Measurements from ENCODE around the gene SRSF9.
"Not testable (repeated sequence)": the region's sequence is repeated elsewhere in the genome, so short reads cannot be mapped to it uniquely, and the experiment has no call there.

Gene SRSF9, protein sequence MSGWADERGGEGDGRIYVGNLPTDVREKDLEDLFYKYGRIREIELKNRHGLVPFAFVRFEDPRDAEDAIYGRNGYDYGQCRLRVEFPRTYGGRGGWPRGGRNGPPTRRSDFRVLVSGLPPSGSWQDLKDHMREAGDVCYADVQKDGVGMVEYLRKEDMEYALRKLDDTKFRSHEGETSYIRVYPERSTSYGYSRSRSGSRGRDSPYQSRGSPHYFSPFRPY

DNA sequence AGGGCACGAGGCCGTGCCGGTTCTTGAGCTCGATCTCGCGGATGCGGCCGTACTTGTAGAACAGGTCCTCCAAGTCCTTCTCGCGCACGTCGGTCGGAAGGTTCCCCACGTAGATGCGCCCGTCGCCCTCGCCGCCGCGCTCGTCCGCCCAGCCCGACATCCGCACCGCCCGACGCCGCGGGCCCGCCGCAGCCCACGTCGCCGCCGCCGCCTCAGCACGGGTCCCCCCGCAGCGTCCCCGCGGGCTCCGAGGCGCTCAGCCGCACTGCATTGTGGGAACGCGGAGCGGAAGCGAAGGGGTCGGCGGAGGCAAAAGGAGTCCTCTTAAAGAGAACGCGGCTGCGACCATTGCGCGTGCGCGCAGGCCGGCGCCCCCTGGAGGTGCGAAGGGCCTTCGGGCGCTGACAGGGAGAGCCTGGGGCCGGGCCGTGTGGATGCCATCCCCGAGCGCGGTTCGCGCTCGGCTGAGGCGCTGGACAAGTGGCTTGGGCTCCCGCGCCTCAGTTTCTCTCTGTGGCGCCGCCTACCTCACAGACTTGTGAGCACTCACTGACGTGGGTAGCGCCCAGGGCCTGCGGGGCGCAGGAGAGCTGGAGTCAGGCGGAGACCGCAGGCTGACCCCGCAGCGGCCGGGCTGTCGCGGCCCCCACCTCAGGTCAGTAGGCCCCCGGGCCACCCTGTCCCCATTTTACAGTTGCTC is at the start of gene SRSF9:
TSS of gene SRSF9 (minus strand) at position 299 of the 700 bp plus-strand sequence. CDS start at position 160, 139 bp downstream.
- H3K9ac ChIP-seq (ENCODE audit: low read length in 2 of 2) = peak within 1 kb of the TSS; percentile 53 to 83
- H3K4me3 ChIP-seq (ENCODE audit: low read length in 2 of 2) = peak within 1 kb of the TSS; percentile 55 to 84
- H3K9me3 ChIP-seq (ENCODE audit: control insufficient read depth in 2 of 2, low read length in 2 of 2) = no peaks in the 10 kb centered on the region
- peak within 1 kb of the TSS; percentile 64 for H3K27ac ChIP-seq (ENCODE audit: low read length)
- no peaks in the 10 kb centered on the region for H3K27me3 ChIP-seq (ENCODE audit: control insufficient read depth in 1 of 2, insufficient read depth in 2 of 2, low read length in 2 of 2)
- peaks cover 21% of the 10 kb centered on the region for H3K4me1 ChIP-seq (ENCODE audit: control insufficient read depth, insufficient read depth, low read length)
- H3K36me3 ChIP-seq (ENCODE audit: control insufficient read depth in 2 of 2, insufficient read depth in 2 of 2, low read length in 2 of 2) = peaks cover 11 to 12% of the 10 kb centered on the region in 2 donors

DNA sequence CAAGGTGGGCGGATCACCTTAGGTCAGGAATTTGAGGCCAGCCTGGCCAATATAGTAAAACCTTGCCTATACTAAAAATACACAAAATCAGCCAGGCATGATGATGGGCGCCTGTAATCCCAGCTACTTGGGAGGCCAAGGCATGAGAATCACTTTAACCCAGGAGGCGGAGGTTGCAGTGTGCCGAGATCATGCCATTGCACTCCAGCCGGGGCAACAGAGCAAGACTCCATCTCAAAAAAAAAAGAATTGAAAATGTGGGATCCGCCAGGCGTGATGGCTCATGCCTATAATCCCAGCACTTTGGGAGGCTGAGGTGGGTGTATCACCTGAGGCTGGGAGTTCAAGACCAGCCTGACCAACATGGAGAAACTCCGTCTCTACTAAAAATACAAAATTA is 49.8 kb upstream of the SRSF9 start:
- not testable (repeated sequence) for H3K9ac ChIP-seq (ENCODE audit: low read length in 2 of 2); H3K27ac ChIP-seq (ENCODE audit: low read length); H3K4me3 ChIP-seq (ENCODE audit: low read length in 2 of 2); H3K9me3 ChIP-seq (ENCODE audit: control insufficient read depth in 2 of 2, low read length in 2 of 2); H3K4me1 ChIP-seq (ENCODE audit: control insufficient read depth, insufficient read depth, low read length); H3K27me3 ChIP-seq (ENCODE audit: control insufficient read depth in 1 of 2, insufficient read depth in 2 of 2, low read length in 2 of 2)
- H3K36me3 ChIP-seq (ENCODE audit: control insufficient read depth in 2 of 2, insufficient read depth in 2 of 2, low read length in 2 of 2) = peaks cover 8 to 13% of the 10 kb centered on the region in 2 donors

DNA sequence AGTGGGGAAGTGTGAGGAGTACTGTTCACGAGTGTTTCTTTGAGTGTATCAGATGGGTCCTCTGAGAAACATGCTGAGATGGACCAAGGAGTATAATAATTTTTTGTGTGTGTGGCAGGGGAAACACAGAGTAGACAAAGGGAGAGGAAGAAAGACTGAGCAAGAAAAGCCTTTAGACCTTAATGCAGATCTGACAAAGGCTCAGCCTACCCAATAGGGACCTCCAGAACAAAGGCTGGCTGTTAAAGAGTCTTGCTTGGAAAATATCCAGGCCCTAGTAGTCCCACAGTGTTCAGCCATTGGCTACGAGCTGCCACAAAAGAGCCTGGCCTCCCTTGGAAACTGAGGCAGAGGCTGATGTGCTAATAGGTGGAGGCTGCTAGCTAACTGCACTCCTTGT is 45.9 kb upstream of the SRSF9 start:
- H3K36me3 ChIP-seq (ENCODE audit: control insufficient read depth in 2 of 2, insufficient read depth in 2 of 2, low read length in 2 of 2) = peaks cover 11 to 25% of the 10 kb centered on the region in 2 donors
- H3K9ac ChIP-seq (ENCODE audit: low read length in 2 of 2) = no peak overlapping the region
- H3K4me1 ChIP-seq (ENCODE audit: control insufficient read depth, insufficient read depth, low read length) = no peaks in the 10 kb centered on the region
- H3K9me3 ChIP-seq (ENCODE audit: control insufficient read depth in 2 of 2, low read length in 2 of 2) = no peaks in the 10 kb centered on the region
- no peak overlapping the region for H3K4me3 ChIP-seq (ENCODE audit: low read length in 2 of 2)
- H3K27ac ChIP-seq (ENCODE audit: low read length) = no peak overlapping the region
- no peaks in the 10 kb centered on the region for H3K27me3 ChIP-seq (ENCODE audit: control insufficient read depth in 1 of 2, insufficient read depth in 2 of 2, low read length in 2 of 2)

DNA sequence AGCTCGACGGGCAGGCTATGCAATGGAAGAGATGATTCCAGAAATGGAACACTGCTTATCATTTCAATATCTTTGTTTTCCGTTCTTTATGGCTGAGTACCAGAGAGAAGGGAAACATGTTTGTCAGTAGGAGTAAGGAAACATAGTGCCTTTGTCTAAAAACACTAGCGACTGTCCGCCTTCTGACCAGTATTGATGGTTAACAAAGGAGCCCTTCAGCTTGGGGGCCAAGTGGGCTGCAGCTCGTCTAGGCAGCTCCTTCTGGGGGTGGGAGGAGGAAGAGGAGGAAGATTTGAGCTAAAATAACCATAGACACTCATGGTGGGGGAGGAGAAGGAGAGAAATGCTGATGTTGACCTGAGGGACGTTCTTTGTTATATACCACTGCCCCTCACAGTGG is 44.5 kb upstream of the SRSF9 start:
- H3K36me3 ChIP-seq (ENCODE audit: control insufficient read depth in 2 of 2, insufficient read depth in 2 of 2, low read length in 2 of 2) = peaks cover 19 to 35% of the 10 kb centered on the region in 2 donors
- no peak overlapping the region for H3K4me3 ChIP-seq (ENCODE audit: low read length in 2 of 2)
- H3K9ac ChIP-seq (ENCODE audit: low read length in 2 of 2) = no peak overlapping the region
- no peak overlapping the region for H3K27ac ChIP-seq (ENCODE audit: low read length)
- H3K4me1 ChIP-seq (ENCODE audit: control insufficient read depth, insufficient read depth, low read length) = no peaks in the 10 kb centered on the region
- no peaks in the 10 kb centered on the region for H3K9me3 ChIP-seq (ENCODE audit: control insufficient read depth in 2 of 2, low read length in 2 of 2)
- H3K27me3 ChIP-seq (ENCODE audit: control insufficient read depth in 1 of 2, insufficient read depth in 2 of 2, low read length in 2 of 2) = no peaks in the 10 kb centered on the region

DNA sequence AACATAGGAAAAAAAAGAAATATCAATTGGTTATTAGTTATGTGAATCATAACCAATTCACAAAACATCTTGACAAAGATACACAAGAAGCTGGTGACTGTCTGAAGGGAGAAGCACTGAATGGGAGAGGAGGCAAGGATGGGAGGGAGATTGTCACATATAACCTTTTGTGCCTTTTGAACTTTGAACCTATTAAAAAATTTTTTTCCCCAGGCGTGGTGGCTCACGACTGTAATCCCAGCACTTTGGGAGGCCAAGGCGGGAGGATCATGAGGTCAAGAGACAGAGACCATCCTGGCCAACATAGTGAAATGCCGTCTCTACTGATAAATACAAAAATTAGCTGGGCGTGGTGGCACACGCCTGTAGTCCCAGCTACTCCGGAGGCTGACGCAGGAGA is 39.0 kb upstream of the SRSF9 start:
- Histone ChIP-seq H3K9me3 (ENCODE audit: control insufficient read depth in 2 of 2, low read length in 2 of 2) (no peaks in the 10 kb centered on the region), H3K9ac (ENCODE audit: low read length in 2 of 2) (no peak overlapping the region), H3K36me3 (ENCODE audit: control insufficient read depth in 2 of 2, insufficient read depth in 2 of 2, low read length in 2 of 2) (peaks cover 16 to 34% of the 10 kb centered on the region in 2 donors), H3K27ac (ENCODE audit: low read length) (no peak overlapping the region), H3K27me3 (ENCODE audit: control insufficient read depth in 1 of 2, insufficient read depth in 2 of 2, low read length in 2 of 2) (no peaks in the 10 kb centered on the region), H3K4me1 (ENCODE audit: control insufficient read depth, insufficient read depth, low read length) (no peaks in the 10 kb centered on the region), H3K4me3 (ENCODE audit: low read length in 2 of 2) (no peak overlapping the region)

DNA sequence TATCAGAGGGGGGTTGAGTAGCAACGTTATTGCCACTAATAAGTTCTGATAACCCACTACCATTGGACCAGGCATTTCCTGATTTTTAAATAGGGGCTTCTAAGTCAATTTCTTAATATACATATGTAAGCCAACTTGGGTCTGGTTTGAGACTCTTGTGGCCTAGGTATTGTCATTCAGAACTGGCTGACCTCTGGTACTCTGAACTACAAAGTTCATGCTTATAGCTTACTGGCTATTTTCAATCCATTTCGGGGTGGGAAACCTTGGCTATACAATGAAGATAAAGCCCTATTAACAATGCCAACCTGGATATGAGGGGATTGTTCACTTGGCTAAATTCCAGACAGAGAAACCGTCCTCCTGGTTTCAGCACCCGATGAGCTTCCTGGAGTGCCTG is 35.0 kb upstream of the SRSF9 start:
- H3K9me3 ChIP-seq (ENCODE audit: control insufficient read depth in 2 of 2, low read length in 2 of 2) = no peaks in the 10 kb centered on the region
- no peaks in the 10 kb centered on the region for H3K27me3 ChIP-seq (ENCODE audit: control insufficient read depth in 1 of 2, insufficient read depth in 2 of 2, low read length in 2 of 2)
- H3K36me3 ChIP-seq (ENCODE audit: control insufficient read depth in 2 of 2, insufficient read depth in 2 of 2, low read length in 2 of 2) = peaks cover 12 to 23% of the 10 kb centered on the region in 2 donors
- no peak overlapping the region for H3K27ac ChIP-seq (ENCODE audit: low read length)
- no peak overlapping the region for H3K9ac ChIP-seq (ENCODE audit: low read length in 2 of 2)
- no peaks in the 10 kb centered on the region for H3K4me1 ChIP-seq (ENCODE audit: control insufficient read depth, insufficient read depth, low read length)
- no peak overlapping the region for H3K4me3 ChIP-seq (ENCODE audit: low read length in 2 of 2)

DNA sequence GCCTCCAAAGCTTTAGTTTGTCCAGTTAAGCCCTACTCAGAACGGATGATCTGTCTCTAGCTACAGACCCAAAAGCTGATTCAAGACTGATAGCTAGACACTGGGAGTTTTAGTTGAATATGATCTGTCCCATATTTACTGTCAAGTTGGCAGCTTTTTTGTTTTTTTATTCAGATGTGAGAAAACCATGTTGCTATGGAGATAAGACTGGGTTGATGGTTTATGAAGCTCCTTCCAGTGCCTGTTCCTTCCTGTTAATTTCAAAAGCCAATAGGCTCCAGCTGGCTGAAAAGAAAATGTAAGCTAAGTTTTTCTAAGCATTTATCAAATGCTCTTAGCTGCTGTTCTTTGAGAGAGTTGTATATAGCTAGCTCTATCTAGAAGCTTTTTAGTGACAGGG is 31.0 kb upstream of the SRSF9 start:
- Histone ChIP-seq H3K4me3 (ENCODE audit: low read length in 2 of 2) (no peak overlapping the region), H3K27me3 (ENCODE audit: control insufficient read depth in 1 of 2, insufficient read depth in 2 of 2, low read length in 2 of 2) (no peaks in the 10 kb centered on the region), H3K9me3 (ENCODE audit: control insufficient read depth in 2 of 2, low read length in 2 of 2) (no peaks in the 10 kb centered on the region), H3K27ac (ENCODE audit: low read length) (no peak overlapping the region), H3K4me1 (ENCODE audit: control insufficient read depth, insufficient read depth, low read length) (peaks cover 13% of the 10 kb centered on the region), H3K9ac (ENCODE audit: low read length in 2 of 2) (peak overlapping the region in 1 of 2 donors; percentile 13), H3K36me3 (ENCODE audit: control insufficient read depth in 2 of 2, insufficient read depth in 2 of 2, low read length in 2 of 2) (peaks cover 13 to 18% of the 10 kb centered on the region in 2 donors)

DNA sequence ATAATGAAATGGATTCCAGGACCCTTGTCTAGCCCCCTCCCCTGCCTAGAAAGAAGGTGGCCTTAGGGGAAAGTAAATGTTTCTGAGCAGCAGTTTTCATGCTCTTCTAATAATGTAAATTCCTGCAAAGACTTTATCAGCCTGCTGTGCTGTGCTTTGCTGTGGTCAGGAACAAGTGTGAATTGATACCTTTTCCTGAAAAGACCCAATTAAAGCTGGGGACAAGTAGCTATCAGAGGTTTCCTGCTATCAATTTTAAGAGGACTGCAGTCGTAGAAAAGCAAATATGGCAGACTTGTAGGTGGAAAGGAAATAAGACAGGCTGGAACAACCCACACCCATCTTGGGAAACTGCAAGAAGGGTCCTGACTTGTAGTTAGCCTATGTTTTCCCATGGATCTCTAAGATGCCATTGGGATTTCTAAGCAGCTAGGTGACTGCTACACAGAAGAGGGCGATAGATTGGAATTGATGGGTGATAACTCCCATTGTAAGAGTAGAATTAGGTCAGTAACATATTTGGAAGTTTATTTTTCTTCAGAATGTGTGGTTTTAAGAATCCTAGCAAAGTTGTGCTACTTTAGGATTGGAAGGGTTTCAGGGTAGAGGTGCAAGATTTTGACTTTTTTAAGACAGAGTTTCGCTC is 29.4 kb upstream of the SRSF9 start:
- peaks cover 8 to 14% of the 10 kb centered on the region in 2 donors for H3K36me3 ChIP-seq (ENCODE audit: control insufficient read depth in 2 of 2, insufficient read depth in 2 of 2, low read length in 2 of 2)
- no peak overlapping the region for H3K4me3 ChIP-seq (ENCODE audit: low read length in 2 of 2)
- H3K27ac ChIP-seq (ENCODE audit: low read length) = no peak overlapping the region
- no peaks in the 10 kb centered on the region for H3K9me3 ChIP-seq (ENCODE audit: control insufficient read depth in 2 of 2, low read length in 2 of 2)
- no peak overlapping the region for H3K9ac ChIP-seq (ENCODE audit: low read length in 2 of 2)
- H3K27me3 ChIP-seq (ENCODE audit: control insufficient read depth in 1 of 2, insufficient read depth in 2 of 2, low read length in 2 of 2) = no peaks in the 10 kb centered on the region
- H3K4me1 ChIP-seq (ENCODE audit: control insufficient read depth, insufficient read depth, low read length) = peaks cover 17% of the 10 kb centered on the region

DNA sequence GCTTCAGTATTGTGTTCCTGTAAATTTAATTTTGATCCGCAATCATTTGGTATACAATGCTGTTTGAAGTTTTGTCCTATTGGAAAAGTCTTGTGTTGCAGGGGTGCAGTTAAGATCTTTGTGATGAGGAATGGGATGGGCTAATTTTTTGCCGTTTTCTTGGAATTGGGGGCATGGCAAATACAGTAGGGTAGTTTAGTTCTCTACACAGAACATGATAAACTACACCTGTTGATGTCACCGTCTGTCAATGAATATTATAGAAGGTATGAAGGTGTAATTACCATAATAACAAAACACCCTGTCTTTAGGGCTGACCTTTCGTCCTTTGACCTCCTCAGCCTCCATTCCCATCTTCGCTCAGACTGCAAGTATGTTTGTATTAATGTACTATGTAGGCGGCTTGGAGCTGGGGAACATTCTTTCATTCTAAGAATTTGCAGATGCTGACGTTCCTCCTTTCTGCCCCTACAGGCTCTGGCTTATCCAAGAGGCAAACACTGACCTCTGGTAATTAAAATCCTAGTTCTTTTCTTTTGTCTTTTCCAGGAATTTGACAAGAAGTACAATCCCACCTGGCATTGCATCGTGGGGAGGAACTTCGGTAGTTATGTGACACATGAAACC is 28.1 kb upstream of the SRSF9 start:
- Histone ChIP-seq H3K27ac (ENCODE audit: low read length) (peak overlapping the region; percentile 3), H3K36me3 (ENCODE audit: control insufficient read depth in 2 of 2, insufficient read depth in 2 of 2, low read length in 2 of 2) (peaks cover 5% of the 10 kb centered on the region in 2 donors), H3K9me3 (ENCODE audit: control insufficient read depth in 2 of 2, low read length in 2 of 2) (no peaks in the 10 kb centered on the region), H3K4me1 (ENCODE audit: control insufficient read depth, insufficient read depth, low read length) (peaks cover 17% of the 10 kb centered on the region), H3K4me3 (ENCODE audit: low read length in 2 of 2) (peak overlapping the region; percentile 92 to 93), H3K27me3 (ENCODE audit: control insufficient read depth in 1 of 2, insufficient read depth in 2 of 2, low read length in 2 of 2) (no peaks in the 10 kb centered on the region), H3K9ac (ENCODE audit: low read length in 2 of 2) (peak overlapping the region; percentile 72 to 80)

DNA sequence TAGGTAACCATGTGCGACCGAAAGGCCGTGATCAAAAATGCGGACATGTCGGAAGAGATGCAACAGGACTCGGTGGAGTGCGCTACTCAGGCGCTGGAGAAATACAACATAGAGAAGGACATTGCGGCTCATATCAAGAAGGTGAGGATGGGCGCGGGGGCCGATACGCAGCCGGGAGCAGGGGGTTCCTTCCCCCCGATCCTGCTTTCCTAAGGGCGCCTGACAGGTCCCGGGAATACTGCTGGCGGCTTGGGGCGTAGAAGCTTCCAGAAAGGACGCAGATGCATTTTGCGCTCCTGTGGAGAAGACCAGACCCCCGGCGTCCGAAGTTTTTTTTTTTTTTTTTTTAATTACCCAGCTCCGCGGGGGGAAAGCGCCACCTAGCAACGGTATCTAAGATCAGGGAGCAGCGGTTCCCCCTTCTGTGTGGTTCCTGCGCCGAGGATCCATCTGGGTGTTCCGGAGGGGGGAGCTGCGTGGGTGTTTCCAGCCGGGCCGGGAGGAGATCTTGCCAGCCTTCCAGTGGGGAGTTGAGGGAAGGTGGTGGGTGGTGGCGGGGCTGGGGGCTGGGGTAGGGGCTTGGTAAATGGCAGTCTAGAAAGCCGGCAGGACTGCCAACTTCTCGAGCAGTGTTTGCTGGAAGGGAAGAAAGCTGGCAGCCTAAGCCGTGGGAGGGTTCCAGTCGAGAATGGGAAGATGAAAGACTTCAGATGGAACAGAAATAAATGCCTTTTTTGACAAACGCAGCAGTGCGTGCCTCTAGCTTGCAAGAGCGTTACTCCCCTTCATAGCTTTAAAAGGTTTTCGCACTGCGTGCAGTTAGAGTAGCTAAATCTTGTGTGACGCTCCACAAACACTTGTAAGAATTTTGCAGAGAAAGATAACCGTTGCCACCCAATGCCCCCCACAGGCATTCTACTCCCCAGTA is 27.1 kb upstream of the SRSF9 start:
- H3K4me1 ChIP-seq (ENCODE audit: control insufficient read depth, insufficient read depth, low read length) = peaks cover 17% of the 10 kb centered on the region
- peaks cover 5 to 7% of the 10 kb centered on the region in 2 donors for H3K36me3 ChIP-seq (ENCODE audit: control insufficient read depth in 2 of 2, insufficient read depth in 2 of 2, low read length in 2 of 2)
- H3K27me3 ChIP-seq (ENCODE audit: control insufficient read depth in 1 of 2, insufficient read depth in 2 of 2, low read length in 2 of 2) = no peaks in the 10 kb centered on the region
- H3K9ac ChIP-seq (ENCODE audit: low read length in 2 of 2) = peak overlapping the region; percentile 80 to 83
- H3K27ac ChIP-seq (ENCODE audit: low read length) = peak overlapping the region; percentile 83
- H3K4me3 ChIP-seq (ENCODE audit: low read length in 2 of 2) = peak overlapping the region; percentile 92 to 93
- no peaks in the 10 kb centered on the region for H3K9me3 ChIP-seq (ENCODE audit: control insufficient read depth in 2 of 2, low read length in 2 of 2)
